Measurements from ENCODE around the gene GNAI1. TPM values are rescaled to one million over a fixed set of nuclear protein-coding genes. Genes with fewer than 3 reads are reported as not detected.
A peak's percentile ranks its signal among the peaks of the same experiment; 100 is the strongest.

The GNAI1 gene
- total RNA-seq, 1 donor = 73.8 TPM

GRCh38 chr7:80213814-80214213 is 79.2 kb downstream of the GNAI1 start:
- TF ChIP-seq, protein P1, sequence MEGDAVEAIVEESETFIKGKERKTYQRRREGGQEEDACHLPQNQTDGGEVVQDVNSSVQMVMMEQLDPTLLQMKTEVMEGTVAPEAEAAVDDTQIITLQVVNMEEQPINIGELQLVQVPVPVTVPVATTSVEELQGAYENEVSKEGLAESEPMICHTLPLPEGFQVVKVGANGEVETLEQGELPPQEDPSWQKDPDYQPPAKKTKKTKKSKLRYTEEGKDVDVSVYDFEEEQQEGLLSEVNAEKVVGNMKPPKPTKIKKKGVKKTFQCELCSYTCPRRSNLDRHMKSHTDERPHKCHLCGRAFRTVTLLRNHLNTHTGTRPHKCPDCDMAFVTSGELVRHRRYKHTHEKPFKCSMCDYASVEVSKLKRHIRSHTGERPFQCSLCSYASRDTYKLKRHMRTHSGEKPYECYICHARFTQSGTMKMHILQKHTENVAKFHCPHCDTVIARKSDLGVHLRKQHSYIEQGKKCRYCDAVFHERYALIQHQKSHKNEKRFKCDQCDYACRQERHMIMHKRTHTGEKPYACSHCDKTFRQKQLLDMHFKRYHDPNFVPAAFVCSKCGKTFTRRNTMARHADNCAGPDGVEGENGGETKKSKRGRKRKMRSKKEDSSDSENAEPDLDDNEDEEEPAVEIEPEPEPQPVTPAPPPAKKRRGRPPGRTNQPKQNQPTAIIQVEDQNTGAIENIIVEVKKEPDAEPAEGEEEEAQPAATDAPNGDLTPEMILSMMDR (IDR thresholded peaks at IDR 0.05; ENCODE audit: insufficient read depth, low read depth, low read length) = no peak
- peak; percentile 32 for DNase-seq (ENCODE audit: low read depth)
- H3K4me3 ChIP-seq (ENCODE audit: low read depth, low read length) = no peak overlapping the region

DNA sequence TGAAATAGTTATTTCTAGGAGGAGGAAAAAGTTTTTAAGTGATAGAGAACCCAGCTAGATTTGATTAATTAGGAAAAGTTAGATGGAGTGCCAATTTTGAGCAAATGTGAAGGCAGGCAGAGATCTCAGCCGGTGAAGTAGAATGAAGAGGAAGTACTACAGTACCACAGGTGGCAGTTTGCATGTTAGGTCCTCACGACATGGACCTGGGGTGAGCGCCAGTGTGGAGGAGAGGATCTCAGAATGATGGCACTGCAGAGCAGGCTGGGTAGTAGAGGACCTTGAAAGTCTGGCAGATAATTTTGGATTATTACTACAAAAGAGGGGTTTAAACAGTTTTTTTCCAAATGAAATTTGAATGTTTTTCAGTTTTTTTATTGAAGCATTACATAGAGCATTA is 81.1 kb downstream of the GNAI1 start:
- TF ChIP-seq, protein P1 (IDR thresholded peaks at IDR 0.05; ENCODE audit: insufficient read depth, low read depth, low read length) = no peak
- DNase-seq (ENCODE audit: low read depth) = no peak
- no peak overlapping the region for H3K4me3 ChIP-seq (ENCODE audit: low read depth, low read length)

DNA sequence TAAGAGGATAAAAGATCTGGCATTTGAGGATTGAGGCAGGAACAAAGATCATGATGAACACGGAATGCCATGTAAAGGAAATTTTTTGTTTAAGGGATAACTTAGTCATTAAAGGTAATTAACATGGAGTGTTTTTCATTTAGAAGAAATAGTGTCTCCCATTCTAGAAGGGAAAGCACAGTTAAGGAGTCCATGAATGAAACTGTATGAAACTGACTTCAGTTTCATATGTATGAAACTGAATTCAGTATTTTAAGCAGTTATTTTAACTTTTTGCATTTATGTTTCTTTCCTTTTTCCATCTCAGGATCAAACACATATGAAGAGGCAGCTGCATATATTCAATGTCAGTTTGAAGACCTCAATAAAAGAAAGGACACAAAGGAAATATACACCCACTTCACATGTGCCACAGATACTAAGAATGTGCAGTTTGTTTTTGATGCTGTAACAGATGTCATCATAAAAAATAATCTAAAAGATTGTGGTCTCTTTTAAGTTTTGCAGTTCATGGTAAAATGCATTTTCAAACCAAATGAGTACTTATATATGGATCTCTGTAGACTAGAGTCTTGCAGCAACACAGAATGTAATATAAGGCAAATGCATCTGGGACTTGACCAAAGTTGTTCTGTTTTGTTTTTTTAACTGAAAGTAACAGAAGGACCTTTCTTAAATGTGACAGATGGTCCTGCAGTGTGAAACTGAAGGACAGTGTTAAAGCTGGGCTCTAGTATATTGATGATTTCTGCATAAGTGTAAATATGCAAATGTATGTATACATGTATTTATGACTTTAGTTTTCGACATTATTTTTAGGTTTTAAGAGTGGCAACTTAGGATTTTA is 82.6 kb downstream of the GNAI1 start:
- DNase-seq (ENCODE audit: low read depth) = no peak
- H3K4me3 ChIP-seq (ENCODE audit: low read depth, low read length) = no peak overlapping the region
- TF ChIP-seq, protein P1 (IDR thresholded peaks at IDR 0.05; ENCODE audit: insufficient read depth, low read depth, low read length) = no peak

DNA sequence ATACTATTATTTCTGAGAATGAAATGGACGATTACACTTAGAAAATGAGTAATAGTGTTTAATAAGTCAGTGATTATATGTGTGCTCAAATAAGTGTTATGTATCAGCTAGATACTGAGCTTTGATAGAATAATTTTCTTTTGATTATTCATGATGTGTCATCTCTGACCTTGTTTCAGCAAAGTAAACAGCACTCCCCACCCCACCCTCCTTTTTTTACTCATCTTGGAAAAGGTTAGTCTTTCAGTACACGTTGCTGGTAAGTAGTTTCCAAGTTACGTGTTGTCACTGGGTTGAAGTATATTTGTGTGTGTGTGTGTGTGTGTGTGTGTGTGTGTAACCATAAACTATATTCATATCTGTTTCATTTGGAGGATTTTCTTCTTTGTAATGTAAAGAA is 84.1 kb downstream of the GNAI1 start:
- peak; percentile 48 for DNase-seq (ENCODE audit: low read depth)
- TF ChIP-seq, protein P1 (IDR thresholded peaks at IDR 0.05; ENCODE audit: insufficient read depth, low read depth, low read length) = no peak
- no peak overlapping the region for H3K4me3 ChIP-seq (ENCODE audit: low read depth, low read length)

DNA sequence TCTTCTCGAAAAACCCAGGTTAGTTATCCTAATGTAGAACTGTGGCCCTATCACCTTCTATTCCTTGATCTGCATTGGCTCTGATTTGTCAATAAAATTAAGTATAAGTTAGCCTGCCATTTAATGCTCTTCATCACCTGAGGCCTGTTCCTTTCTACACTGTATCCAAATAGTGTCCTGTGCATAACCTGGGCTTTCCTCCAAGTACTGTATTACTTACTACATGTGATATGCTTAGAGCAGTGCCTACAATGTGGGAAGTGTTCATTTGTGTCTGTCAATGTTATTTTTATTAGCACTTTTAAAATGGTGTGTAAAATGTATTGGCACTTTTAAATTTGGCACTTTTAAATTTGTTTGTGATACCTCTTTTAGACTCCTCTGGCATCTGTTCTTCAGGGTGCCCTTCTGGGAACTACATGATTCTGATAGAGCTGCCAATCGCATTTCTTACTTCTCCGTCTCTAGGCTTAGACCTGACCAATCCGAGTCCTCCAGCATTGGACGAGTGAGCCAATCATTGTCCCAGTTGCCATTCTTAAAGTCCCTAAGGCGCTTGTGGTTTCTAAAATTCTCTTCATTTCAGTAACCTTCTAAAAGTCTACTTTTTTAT is 85.5 kb downstream of the GNAI1 start:
- TF ChIP-seq, protein P1 (IDR thresholded peaks at IDR 0.05; ENCODE audit: insufficient read depth, low read depth, low read length) = no peak
- H3K4me3 ChIP-seq (ENCODE audit: low read depth, low read length) = no peak overlapping the region
- no peak for DNase-seq (ENCODE audit: low read depth)

- H3K4me3 ChIP-seq (ENCODE audit: low read depth, low read length) = no peak overlapping the region
- DNase-seq (ENCODE audit: low read depth) = no peak
- TF ChIP-seq, protein P1 (IDR thresholded peaks at IDR 0.05; ENCODE audit: insufficient read depth, low read depth, low read length) = no peak
These were observed 89.8 kb downstream of the GNAI1 start for GRCh38 chr7:80224415-80224814.

Data from fibroblast of villous mesenchyme (primary cell).